IPS-NIHi11 (cell line): ENCODE data around the gene FBXL14.
A peak's percentile ranks its signal among the peaks of the same experiment; 100 is the strongest.

Experiments
- DNase-seq: peaks from one replicate; pipeline ENCODE4 v3.0.0; 2012; ENCODE audit warnings: mixed read lengths, low spot score

The FBXL14 gene

DNA sequence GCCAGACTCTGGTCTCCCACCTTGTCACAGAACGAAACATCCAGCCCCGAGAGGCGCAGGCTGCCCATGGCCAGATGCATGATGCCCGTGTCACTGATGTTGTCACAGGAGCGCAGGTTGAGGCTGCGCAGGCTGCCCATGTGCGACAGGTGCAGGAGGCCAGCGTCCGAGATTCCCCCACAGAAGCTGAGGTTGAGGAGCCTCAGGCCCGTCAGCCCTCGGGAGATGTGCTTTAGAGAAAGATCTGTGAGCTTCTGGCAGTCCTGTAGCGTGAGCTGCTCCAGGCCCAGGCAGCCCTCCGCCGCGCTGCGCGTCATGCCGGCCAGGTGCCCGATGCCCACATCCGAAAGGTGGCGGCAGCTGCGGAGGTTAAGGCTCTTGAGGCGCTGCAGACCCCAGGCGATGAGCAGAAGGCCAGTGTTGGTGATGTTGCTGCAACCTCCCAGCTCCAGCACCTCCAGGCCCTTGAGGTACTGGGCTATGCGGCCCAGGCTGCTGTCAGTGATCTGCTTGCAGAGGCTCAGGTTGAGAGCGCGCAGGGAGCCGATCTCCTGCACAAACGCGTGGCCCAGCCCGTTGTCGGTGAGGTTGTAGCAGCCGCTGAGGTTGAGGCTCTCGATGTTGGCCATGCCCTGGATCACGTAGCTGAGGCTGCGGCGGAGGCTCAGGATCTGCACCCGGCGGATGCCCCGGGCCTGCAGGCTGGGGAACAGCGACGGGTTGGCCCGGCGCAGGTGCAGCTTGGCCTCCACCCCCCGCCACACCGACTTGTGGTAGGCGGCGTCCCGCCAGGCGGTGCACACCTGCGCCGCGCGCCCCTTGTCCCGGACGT lies 991 bp downstream of the FBXL14 start:
- peak; percentile 40 for DNase-seq

- DNase-seq = no peak
Measured at GRCh38 chr12:1592444-1593173, 1.8 kb downstream of the FBXL14 start.

DNA sequence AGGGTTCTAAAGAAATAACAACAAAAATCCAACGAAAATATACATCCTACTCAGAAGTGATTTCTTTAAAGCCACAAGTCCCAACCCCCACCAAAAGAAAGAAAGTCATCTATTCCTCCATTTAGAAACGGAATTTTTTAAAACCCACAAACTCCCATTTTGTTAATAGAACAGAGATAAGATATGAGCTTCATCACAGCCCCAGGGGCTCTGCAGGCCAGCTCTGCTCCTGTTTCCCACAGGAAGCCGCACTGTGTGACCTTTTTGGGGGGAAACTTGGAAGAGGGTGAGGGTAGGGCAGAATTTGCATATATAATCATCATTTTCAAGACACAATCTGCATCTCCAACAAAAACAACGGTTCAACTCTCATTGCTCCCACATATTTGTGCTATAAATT lies 2.8 kb downstream of the FBXL14 start:
- no peak for DNase-seq

DNA sequence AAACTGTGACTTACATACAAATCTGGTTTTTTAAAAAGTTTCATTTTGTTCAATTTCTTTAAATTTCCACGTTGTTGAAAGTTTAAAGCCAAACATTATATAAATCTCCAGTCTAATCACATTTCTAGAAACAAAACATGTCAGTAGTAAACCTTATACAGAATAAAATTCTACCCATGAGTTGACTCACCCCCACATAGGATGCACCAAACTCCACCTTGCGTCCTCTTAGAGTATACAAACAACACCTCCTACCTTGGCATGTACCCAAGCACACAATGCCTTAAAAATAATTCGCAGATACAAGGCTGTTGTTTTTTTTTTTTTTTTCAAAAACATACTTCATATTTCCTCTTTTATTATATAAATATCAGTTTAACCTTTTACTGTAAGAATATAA lies 3.3 kb downstream of the FBXL14 start:
- DNase-seq = no peak

- peak; percentile 74 for DNase-seq
Measured at GRCh38 chr12:1590221-1590979, 4.0 kb downstream of the FBXL14 start.

DNA sequence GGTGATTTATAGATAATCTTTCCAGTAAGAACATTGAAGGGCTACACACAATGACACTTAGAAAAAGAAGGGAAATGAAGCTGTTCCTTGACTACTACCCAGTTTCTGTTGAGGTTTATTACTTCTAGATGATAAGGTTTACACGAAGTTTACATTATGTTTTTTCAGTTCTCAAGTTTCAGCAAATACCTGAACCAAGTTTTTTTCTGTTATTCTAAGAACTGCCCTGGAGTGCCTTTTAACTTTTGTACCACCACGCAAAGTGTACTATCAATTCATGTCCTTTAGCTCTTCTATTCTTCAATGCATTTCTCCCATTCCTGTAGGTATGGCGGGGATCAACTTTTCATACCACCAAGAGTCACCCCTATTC lies 5.8 kb downstream of the FBXL14 start:
- DNase-seq = no peak

DNA sequence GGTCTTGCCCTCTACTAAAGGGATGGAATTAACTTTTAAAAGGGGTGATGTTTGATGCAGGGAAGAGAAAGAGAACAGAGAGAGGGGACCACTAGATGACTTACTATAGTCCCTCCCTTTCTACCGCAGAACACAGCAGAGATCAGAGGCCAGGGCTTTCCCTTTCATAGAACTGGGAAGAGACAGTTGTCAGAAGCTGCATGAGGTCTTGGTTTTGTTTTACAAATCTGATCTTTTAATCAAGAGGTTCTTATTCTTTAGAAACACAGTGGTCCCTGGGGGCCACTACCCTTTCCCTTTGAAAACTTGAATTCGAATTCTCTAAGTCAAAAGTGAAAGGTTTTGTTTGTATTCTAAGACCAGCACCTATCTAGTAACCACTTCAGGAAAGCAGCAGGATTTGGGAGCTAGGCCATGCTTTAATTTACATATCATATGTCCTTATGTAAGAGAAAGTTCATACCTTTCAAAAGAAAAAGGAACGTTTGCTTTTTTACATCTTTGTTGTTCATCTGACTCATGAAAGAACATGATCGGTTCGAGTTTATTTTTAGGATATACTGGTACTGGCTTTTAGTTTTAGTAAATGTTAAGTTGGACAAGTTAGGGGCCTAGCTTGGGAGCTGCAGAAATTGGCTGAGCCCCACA lies 6.3 kb downstream of the FBXL14 start:
- DNase-seq = peak; percentile 42

- DNase-seq = no peak
Measured at GRCh38 chr12:1584326-1584725, 10.1 kb downstream of the FBXL14 start.

DNA sequence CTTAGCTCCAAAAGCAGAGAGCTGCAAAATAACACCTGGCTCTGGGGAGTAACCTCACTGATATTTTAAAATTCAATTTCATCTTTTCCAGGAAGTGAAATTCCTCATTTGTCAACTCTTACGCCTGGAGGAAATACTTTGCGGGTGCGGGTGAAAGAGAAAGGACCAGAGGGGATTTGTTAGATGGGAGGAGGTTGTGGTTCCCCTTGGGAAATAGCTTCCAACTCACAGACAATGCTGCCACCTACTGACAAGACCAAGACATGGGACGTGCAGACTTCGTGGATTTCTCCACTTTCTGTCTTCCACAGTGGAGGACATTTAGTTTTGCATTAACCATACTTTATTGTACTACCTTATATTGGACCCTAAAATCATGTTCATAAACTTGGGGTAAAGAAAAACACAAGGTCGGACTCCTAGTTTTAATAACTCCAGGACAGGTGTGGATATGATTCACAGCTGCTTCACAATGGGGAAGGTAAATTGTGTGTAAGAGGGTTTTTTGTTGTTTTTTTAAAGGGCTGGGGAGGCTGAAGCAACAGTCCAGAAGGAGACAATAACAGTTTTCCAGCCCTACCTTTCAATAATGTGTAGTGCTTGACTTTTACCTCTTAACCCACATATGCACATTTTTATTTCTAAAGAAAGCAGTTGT lies 10.8 kb downstream of the FBXL14 start:
- DNase-seq = peak; percentile 80

GRCh38 chr12:1582709-1583050 lies 11.7 kb downstream of the FBXL14 start:
- no peak for DNase-seq

DNA sequence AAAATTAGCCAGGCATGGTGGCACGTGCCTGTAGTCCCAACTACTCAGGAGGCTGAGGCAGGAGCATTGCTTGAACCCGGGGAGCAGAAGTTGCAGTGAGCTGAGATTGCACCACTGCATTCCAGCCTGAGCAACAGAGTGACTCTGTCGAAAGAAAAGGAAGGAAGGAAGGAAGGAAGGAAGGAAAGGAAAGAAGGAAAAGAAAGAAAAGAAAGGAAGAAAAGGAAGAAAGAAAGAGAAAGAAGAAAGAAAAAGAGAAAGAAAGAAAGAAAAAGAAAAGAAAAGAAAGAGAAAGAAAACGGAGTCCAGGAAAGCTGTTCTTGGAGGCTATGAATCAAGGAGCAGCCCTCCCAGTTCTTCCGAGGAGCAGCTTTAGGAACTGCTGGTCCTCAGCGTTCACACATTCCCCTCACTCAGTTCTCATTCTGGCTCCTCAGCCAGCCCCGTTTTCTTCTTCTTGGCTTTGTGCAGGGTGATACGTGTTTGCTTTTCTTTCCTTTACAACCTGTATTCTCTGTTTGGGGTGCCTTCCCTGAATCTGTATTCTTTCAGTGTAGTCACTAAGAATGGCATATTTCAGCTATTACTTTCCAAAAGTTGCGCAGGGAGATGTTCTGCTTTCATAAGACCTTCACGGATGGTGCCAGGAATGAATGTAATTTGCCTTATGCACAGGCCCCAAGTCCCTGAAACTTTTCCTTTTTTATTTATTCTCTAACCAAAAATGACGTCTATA lies 12.2 kb downstream of the FBXL14 start:
- DNase-seq = no peak

- no peak for DNase-seq
Measured at GRCh38 chr12:1580526-1580925, 13.9 kb downstream of the FBXL14 start.

DNA sequence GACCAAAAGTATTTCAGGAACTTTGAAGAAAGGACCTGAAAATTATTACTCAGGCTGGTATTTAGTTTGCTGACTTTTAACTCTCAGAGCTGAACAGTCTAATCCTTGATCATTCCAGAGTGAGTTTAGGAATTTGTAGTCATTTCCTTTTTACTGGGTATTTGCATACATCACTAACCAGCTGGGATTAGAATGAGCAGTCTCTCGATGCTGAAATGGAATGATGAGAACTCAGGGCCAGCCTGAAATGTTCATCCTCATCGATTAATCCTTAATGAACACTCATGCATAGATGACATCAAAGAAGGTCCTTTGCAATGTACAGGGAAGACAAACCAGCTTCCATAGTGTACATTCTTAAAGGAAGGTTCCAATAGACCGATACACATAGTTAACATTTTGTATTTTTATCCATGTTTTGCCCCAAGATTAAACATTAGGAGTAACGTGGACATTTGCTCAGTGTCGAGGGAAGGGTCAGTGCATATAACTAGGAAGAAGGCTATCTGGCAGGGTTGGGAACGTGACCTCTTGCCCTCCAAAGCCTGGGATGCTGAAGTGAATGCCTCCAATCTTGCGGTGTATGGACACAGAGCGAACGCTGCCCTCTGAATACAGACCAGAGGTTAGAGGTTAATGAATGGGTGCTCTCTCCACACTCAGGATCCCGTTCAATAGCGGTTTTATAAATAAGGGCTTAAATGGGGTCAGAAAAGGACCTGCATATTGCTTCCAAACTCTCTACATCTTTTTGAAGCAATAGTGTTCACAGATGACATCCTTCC lies 14.5 kb downstream of the FBXL14 start:
- DNase-seq = no peak

DNA sequence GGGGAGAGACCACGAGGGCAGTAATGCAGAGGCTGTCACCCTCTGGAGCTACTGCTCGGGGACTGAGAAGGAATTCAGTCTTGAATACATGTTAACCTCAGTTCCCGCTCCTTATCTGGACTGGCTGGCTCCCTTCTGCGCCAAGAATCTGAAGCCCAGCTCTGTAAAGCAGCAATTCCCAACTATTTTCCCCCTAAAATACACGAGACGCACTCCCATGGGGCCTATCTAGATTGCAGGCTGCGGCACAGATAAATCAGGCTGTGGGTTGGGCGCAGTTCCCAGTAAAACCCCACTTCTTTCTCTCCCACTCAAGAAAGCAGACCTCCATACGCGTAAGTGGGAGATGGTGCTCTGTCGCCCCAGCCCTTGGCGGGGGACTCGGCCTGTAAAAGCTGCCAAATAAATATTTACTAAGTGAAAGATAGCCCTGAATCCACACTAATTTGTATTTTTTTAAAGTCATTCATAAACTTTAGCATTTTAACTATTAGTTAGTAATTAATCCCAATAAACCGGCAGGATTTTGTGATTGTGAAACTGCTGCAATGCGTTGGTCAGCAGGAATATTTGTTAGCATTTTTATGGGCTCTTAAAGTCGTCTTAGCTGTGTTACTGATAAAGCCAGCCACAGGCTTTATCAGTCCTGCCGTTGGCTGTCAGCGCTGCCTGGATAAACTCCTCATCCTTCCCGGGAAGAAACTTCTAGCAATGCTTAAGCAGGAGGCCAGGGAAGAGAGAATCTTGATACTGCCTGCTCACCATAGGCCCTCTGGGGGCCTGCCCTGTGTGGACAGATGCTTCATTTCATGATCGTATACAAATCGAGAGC lies 17.8 kb downstream of the FBXL14 start:
- DNase-seq = no peak

GRCh38 chr12:1575408-1576401 lies 18.7 kb downstream of the FBXL14 start:
- DNase-seq = no peak

- DNase-seq = no peak
Measured at GRCh38 chr12:1574865-1575259, 19.5 kb downstream of the FBXL14 start.

- no peak for DNase-seq
Measured at GRCh38 chr12:1573960-1574864, 20.2 kb downstream of the FBXL14 start.
